K562 (cell line): ENCODE data around the gene KIF20A. TPM values are rescaled to one million over a fixed set of nuclear protein-coding genes. Genes with fewer than 3 reads are reported as not detected.

ENCODE experiments used
- ATAC-seq: fragments of 200-7000 bp; cut with Tn5 transposase; 3 replicates; pipeline ENCODE4 v1.9.1; 2020; ENCODE audit warnings: moderate library complexity
- BruUV-seq: library from RNA; stranded (reverse); fragments of 400-500 nt; replicated peaks from 2 replicates; lab custom pipeline; 2021; lab: Mats Ljungman, UMichigan
- CTCF ChIA-PET: fragments of 300-600 bp; formaldehyde crosslinking; extraction: SDS; loops from one replicate; lab custom pipeline; 2021; ENCODE audit warnings: low intra/inter-chr PET ratio; lab: Yijun Ruan, JAX
- POLR2A ChIA-PET: fragments of 300-600, 350-650 bp; sonication (Branson Sonifier 250); formaldehyde crosslinking; extraction: SDS; loops from one replicate; lab custom pipeline; 2021; ENCODE audit warnings: antibody characterized with exemption, inconsistent platforms; lab: Yijun Ruan, JAX
- DNase-seq, 4 experiments: peaks; one replicate each; pipeline versions ENCODE4 v3.0.0 to v3.0.0-alpha.2; 2011 to 2018; ENCODE audit warnings: low spot score in 3 of 4, mixed read lengths in 3 of 4; ENCODE audit errors: extremely low read depth in 1 of 4
- FAIRE-seq: peaks from 2 replicates; lab custom pipeline; 2011; peaks lifted over from hg19 to GRCh38; lab: Jason Lieb, UNC
- H2AFZ ChIP-seq: 2 replicates; pipeline ENCODE4 v1.6.0; 2011; ENCODE audit warnings: low read depth, low read length, control low read depth, inconsistent platforms
- H3K27ac ChIP-seq: fragments of 200-600 bp; 3 replicates; pipeline ENCODE4 v1.8.0; 2011; ENCODE audit warnings: low read depth, mild to moderate bottlenecking, control low read depth, inconsistent platforms, low read length, moderate library complexity, mixed read lengths; ENCODE audit errors: extremely low read depth
- H3K27me3 ChIP-seq, 2 experiments: fragments of 300-600 bp in 1 of 2; 2 replicates in 1 of 2; 3 replicates in 1 of 2; pipeline versions ENCODE4 v1.6.0 to v1.8.0; 2011; ENCODE audit warnings: inconsistent platforms in 2 of 2, low read length in 2 of 2, mild to moderate bottlenecking in 1 of 2, mixed read lengths in 1 of 2, moderate library complexity in 1 of 2; ENCODE audit not compliant: control insufficient read depth in 2 of 2, insufficient read depth in 2 of 2
- H3K36me3 ChIP-seq: fragments of 300-600 bp; 3 replicates; pipeline ENCODE4 v1.8.0; 2011; ENCODE audit warnings: mild to moderate bottlenecking, low read length, inconsistent platforms; ENCODE audit not compliant: control insufficient read depth, insufficient read depth
- H3K4me1 ChIP-seq, 2 experiments: fragments of 200-600 bp in 1 of 2; replicated peaks in 1 of 2; 2 replicates in 1 of 2; 3 replicates in 1 of 2; pipeline versions ENCODE4 v1.5.1 to v1.8.0; 2011; ENCODE audit warnings: inconsistent platforms in 2 of 2, low read length in 2 of 2, mild to moderate bottlenecking in 1 of 2, mixed read lengths in 1 of 2, moderate library complexity in 1 of 2; ENCODE audit not compliant: control insufficient read depth in 2 of 2, insufficient read depth in 2 of 2
- H3K4me2 ChIP-seq: 2 replicates; pipeline ENCODE4 v1.6.1; 2011; ENCODE audit warnings: low read length, control low read depth, inconsistent platforms, mixed read lengths; ENCODE audit not compliant: insufficient read depth
- H3K4me3 ChIP-seq: fragments of 200-600 bp; sonication (generic), shearing (Covaris generic); 2 replicates; pipeline ENCODE4 v1.5.1; 2016; ENCODE audit warnings: control low read depth, inconsistent platforms
- H3K79me2 ChIP-seq: fragments of 200-600 bp; 3 replicates; pipeline ENCODE4 v1.8.0; 2011; ENCODE audit warnings: low read length, inconsistent platforms; ENCODE audit not compliant: control insufficient read depth, insufficient read depth
- H3K9ac ChIP-seq, 2 experiments: 2 replicates each; pipeline versions ENCODE4 v1.6.0 to v1.6.1; 2011; ENCODE audit warnings: low read depth in 2 of 2, low read length in 2 of 2, control low read depth in 1 of 2, inconsistent platforms in 1 of 2, mild to moderate bottlenecking in 1 of 2, mixed read lengths in 1 of 2; ENCODE audit not compliant: insufficient read depth in 1 of 2
- H3K9me1 ChIP-seq: one replicate; pipeline ENCODE4 v1.6.0; 2011; ENCODE audit warnings: inconsistent platforms, mild to moderate bottlenecking, low read length, moderate library complexity; ENCODE audit not compliant: control insufficient read depth, insufficient read depth
- H3K9me3 ChIP-seq: replicated peaks from 2 replicates; pipeline ENCODE4 v1.5.1; 2011; ENCODE audit warnings: low read depth, low read length, inconsistent platforms; ENCODE audit not compliant: control insufficient read depth, insufficient read depth
- H4K20me1 ChIP-seq: replicated peaks from 2 replicates; pipeline ENCODE4 v1.6.1; 2011; ENCODE audit warnings: low read length, inconsistent platforms, mixed read lengths; ENCODE audit not compliant: control insufficient read depth, insufficient read depth
- CEBPB ChIP-seq: fragments of 450-650 bp; IDR thresholded peaks from 2 replicates; pipeline ENCODE4 v1.6.1; 2016; ENCODE audit warnings: missing genetic modification characterization, missing compliant biosample characterization
- CEBPG ChIP-seq, 3 experiments: fragments of 200-800 bp in 1 of 3; sonication (Bioruptor generic) in 1 of 3; sonication (generic) in 1 of 3; formaldehyde crosslinking in 1 of 3; IDR thresholded peaks in 2 of 3; conservative IDR thresholded peaks in 1 of 3; 2 replicates each; pipeline versions ENCODE4 v1.6.1 to v1.8.0; 2016 to 2022; ENCODE audit warnings: missing compliant biosample characterization in 2 of 3, missing genetic modification characterization in 2 of 3, mild to moderate bottlenecking in 1 of 3, missing genetic modification reagents in 1 of 3
- POLR2A ChIP-seq: fragments of 450-650 bp; conservative IDR thresholded peaks from 2 replicates; pipeline ENCODE4 v1.6.1; 2016
- WGBS: fragments of 100-300 bp; shearing (Covaris generic); methylation state at CpG from one replicate; pipeline ENCODE4 v1.1.6; 2016; ENCODE audit warnings: low coverage, mixed read lengths; ENCODE audit not compliant: insufficient coverage; ENCODE audit errors: missing lambda C conversion rate; 5-methylcytosine and 5-hydroxymethylcytosine counted together
- in situ Hi-C: fragments of 300-500 bp; cut with MboI; formaldehyde crosslinking; loops from 4 replicates; pipeline ENCODE4 v1.15.0; 2018; ENCODE audit warnings: inconsistent platforms, mixed read lengths
- intact Hi-C: fragments of 100-400 bp; cut with micrococcal nuclease; formaldehyde crosslinking; loops from 2 replicates; pipeline ENCODE4 v1.14.2; 2022
- polyA plus RNA-seq, 8 experiments: library from polyadenylated mRNA; depleted of rRNA in 4 of 8; stranded (reverse) in 5 of 8; unstranded in 3 of 8; fragments of >200 nt; fragmentation: Nextera tagmentation in 2 of 8; fragmentation: Illumina TruSeq in 1 of 8; extraction: Ambion mirVana in 2 of 8; extraction: Trizol in 1 of 8; gene quantifications; 2 replicates each; pipeline versions ENCODE4 v1.2.1 to v1.2.3, GENCODE V29; 2011 to 2014; ENCODE audit warnings: inconsistent platforms in 1 of 8, missing spikeins in 1 of 8
- total RNA-seq, 7 experiments: library from RNA; depleted of rRNA in 6 of 7; stranded (reverse); fragments of >200 nt in 6 of 7; fragmentation: Illumina TruSeq in 2 of 7; extraction: Trizol in 2 of 7; gene quantifications; 2 replicates each; pipeline versions ENCODE4 v1.2.1 to v1.2.3, GENCODE V29; 2011 to 2021; ENCODE audit warnings: low replicate concordance in 1 of 7
- TF ChIP-seq, protein P1 (sequence below), 2 experiments: IDR thresholded peaks; 2 replicates each; pipeline ENCODE4 v1.6.1; 2011; ENCODE audit warnings: borderline replicate concordance in 1 of 2, control low read depth in 1 of 2, low read depth in 1 of 2, low read length in 1 of 2, mild to moderate bottlenecking in 1 of 2, mixed read lengths in 1 of 2, moderate library complexity in 1 of 2; ENCODE audit not compliant: insufficient read depth in 1 of 2, insufficient read length in 1 of 2, poor library complexity in 1 of 2, severe bottlenecking in 1 of 2; ENCODE audit errors: extremely low read depth in 1 of 2

Gene KIF20A
- total and polyA plus RNA-seq, 9 of the 15 experiments (the other 6 are each of a cell fraction or from before 2014, with no cell fraction given), result 36.8 to 61.2 (median 55.5) TPM

DNA sequence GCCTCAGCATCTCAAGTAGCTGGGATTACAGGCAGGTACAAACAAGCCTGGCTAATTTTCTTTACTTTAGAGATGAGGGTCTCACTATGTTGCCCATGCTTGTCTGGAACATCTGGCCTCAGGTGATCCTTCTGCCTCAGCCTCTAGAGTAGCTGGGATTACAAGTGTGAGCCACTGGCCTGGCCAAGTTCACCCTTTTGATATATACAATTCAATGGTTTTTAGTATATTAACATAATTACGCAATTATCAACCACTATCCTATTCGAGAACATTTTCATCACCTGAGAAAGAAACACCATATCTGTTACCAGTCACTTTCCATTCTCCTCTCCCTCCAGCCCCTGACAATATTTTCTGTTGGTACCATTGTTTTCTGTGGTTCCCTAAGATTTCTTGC, 37.9 kb downstream of the KIF20A start:
- Histone ChIP-seq H3K27ac (no peak overlapping the region), H3K4me1 (peaks cover 3 to 7% of the 10 kb centered on the region in 2 experiments; a peak in 3 of 5 replicates), H3K9me3 (peaks cover 9% of the 10 kb centered on the region)
- ATAC-seq, result no peak
- TF ChIP-seq, protein P1, sequence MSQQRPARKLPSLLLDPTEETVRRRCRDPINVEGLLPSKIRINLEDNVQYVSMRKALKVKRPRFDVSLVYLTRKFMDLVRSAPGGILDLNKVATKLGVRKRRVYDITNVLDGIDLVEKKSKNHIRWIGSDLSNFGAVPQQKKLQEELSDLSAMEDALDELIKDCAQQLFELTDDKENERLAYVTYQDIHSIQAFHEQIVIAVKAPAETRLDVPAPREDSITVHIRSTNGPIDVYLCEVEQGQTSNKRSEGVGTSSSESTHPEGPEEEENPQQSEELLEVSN (IDR thresholded peaks at IDR 0.05; ENCODE audit: borderline replicate concordance in 1 of 2, extremely low read depth in 1 of 2, insufficient read depth in 1 of 2, insufficient read length in 1 of 2, low read depth in 1 of 2, low read length in 1 of 2, poor library complexity in 1 of 2, severe bottlenecking in 1 of 2), result no peak
- TF ChIP-seq POLR2A (no peak), CEBPG (CRISPR knock-in tag; IDR thresholded peaks at IDR 0.05) (no peak), CEBPG (tag; conservative IDR thresholded peaks at IDR 0.05 in 1 of 2, IDR thresholded peaks at IDR 0.05 in 1 of 2) (peak; percentile 35 to 43; a peak in 3 of 4 replicates), CEBPB (tag) (peak; percentile 80)
- TF ChIP-seq, all 486 proteins: peak for 2
- Histone ChIP-seq H3K9me1 (no peaks in the 10 kb centered on the region), H3K36me3 (peaks cover 2% of the 10 kb centered on the region; the same call in 2 of the 3 replicates), H3K4me3 (no peak overlapping the region), H3K27me3 (no peaks in the 10 kb centered on the region), H4K20me1 (no peaks in the 10 kb centered on the region), H2AFZ (no peak overlapping the region), H3K79me2 (peaks cover 14% of the 10 kb centered on the region), H3K9ac (no peak overlapping the region), H3K4me2 (no peak overlapping the region)
- FAIRE-seq (no peak), DNase-seq (no peak)
- CTCF ChIA-PET, result no interaction called here
- BruUV-seq, result no TSS peak
- POLR2A ChIA-PET, result interaction anchor here (0.9 to 1.6 kb wide), 2 partner anchors 27 to 121 kb away, joined by 3 to 4 read pairs; partner anchors contain the start of gene FAM53C
- 42% methylated on average over 2 of the region's 2 CpGs for WGBS
- intact Hi-C loops (no loop called here), in situ Hi-C loops (no loop called here)
